ENCODE measurements around the gene SETD4.
"Not testable (repeated sequence)": the region's sequence is repeated elsewhere in the genome, so short reads cannot be mapped to it uniquely, and the experiment has no call there.

SETD4 gene

GRCh38 chr21:36092681-36093080, 32.4 kb upstream of the SETD4 start:
- peaks cover 20% of the 10 kb centered on the region for H3K9me3 Mint-ChIP-seq
- H3K4me3 Mint-ChIP-seq, result no peak overlapping the region
- DNase-seq (ENCODE audit: low spot score), result no peak
- no peaks in the 10 kb centered on the region for H3K27me3 Mint-ChIP-seq (ENCODE audit: low read depth)
- no peak overlapping the region for H3K27ac Mint-ChIP-seq
- H3K36me3 Mint-ChIP-seq (ENCODE audit: low read depth), result peaks cover 8% of the 10 kb centered on the region
- no peaks in the 10 kb centered on the region for H3K4me1 Mint-ChIP-seq (ENCODE audit: low read depth)

GRCh38 chr21:36089946-36090345, 29.6 kb upstream of the SETD4 start:
- Mint-ChIP-seq H3K4me3 (no peak overlapping the region), H3K36me3 (ENCODE audit: low read depth) (peaks cover 4% of the 10 kb centered on the region), H3K27ac (no peak overlapping the region), H3K27me3 (ENCODE audit: low read depth) (no peaks in the 10 kb centered on the region), H3K4me1 (ENCODE audit: low read depth) (peaks cover 6% of the 10 kb centered on the region), H3K9me3 (peaks cover 17% of the 10 kb centered on the region)
- no peak for DNase-seq (ENCODE audit: low spot score)

DNA sequence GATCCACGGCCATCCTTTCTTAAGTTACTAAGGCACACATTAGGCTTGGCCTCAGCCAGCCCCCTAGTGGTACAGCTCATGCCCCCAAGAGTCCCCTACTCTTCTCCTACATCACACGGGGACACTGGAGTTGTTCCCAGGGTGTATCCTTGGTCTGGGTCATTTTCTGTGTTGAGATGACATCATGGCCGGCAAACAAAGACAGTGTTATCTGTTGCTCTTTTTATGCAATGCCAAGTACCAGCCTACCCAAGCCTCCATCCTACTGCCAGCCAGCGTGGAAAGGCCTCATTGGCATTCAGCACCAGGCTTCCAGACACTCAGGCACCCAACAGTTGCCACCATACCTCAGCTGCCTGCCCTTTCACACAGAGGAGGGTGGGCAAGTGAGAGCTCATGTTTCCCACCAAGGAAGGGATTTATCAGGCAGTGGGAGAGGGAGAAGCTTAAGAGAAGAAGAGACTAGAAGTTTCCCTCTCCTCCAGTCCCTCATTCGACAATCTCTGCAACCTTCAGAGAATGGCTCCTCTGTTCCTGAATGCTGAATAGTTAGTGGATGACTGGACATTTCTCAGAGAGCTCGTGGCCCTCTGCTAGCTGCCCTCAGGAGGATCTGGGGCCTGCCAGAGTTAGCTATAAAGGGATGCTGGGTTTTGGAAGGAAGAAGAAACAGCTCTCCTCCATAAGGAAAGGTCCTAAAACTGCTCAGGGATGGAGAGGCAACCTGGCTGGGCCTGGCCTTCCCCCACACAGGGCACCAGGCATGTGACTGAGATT, 27.2 kb upstream of the SETD4 start:
- Mint-ChIP-seq H3K4me1 (ENCODE audit: low read depth) (peaks cover 6% of the 10 kb centered on the region), H3K4me3 (no peak overlapping the region), H3K9me3 (no peaks in the 10 kb centered on the region), H3K27me3 (ENCODE audit: low read depth) (no peaks in the 10 kb centered on the region), H3K36me3 (ENCODE audit: low read depth) (no peaks in the 10 kb centered on the region), H3K27ac (no peak overlapping the region)
- no peak for DNase-seq (ENCODE audit: low spot score)

- H3K4me3 Mint-ChIP-seq, result no peak overlapping the region
- no peaks in the 10 kb centered on the region for H3K9me3 Mint-ChIP-seq
- peaks cover 28% of the 10 kb centered on the region for H3K4me1 Mint-ChIP-seq (ENCODE audit: low read depth)
- no peak for DNase-seq (ENCODE audit: low spot score)
- peaks cover 2% of the 10 kb centered on the region for H3K27me3 Mint-ChIP-seq (ENCODE audit: low read depth)
- H3K36me3 Mint-ChIP-seq (ENCODE audit: low read depth), result no peaks in the 10 kb centered on the region
- H3K27ac Mint-ChIP-seq, result no peak overlapping the region
These were observed 21.9 kb upstream of the SETD4 start for GRCh38 chr21:36082237-36082664.

DNA sequence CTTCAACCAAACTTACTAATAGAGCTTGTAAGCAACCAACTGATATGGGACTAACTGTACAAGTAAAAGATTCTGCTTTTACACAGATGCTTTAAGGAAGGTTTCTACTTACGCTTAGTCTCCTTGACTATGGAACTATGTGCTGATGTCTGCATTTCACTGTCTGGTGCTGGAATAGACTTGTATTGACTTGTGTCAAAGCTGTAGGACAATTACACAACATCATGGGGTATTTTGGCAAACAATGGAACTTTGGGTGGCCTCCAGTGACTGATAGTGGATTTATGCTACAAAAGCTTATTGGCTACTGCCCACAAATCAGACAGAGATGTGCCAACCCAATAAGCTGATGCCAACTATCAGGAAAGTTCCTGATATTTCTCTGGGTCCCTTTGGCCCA, 20.1 kb upstream of the SETD4 start:
- Mint-ChIP-seq H3K27me3 (ENCODE audit: low read depth) (peaks cover 2% of the 10 kb centered on the region), H3K9me3 (no peaks in the 10 kb centered on the region), H3K36me3 (ENCODE audit: low read depth) (no peaks in the 10 kb centered on the region), H3K27ac (no peak overlapping the region), H3K4me3 (no peak overlapping the region), H3K4me1 (ENCODE audit: low read depth) (peaks cover 37% of the 10 kb centered on the region)
- no peak for DNase-seq (ENCODE audit: low spot score)

GRCh38 chr21:36079671-36080070, 19.3 kb upstream of the SETD4 start:
- peaks cover 38% of the 10 kb centered on the region for H3K4me1 Mint-ChIP-seq (ENCODE audit: low read depth)
- no peak for DNase-seq (ENCODE audit: low spot score)
- no peaks in the 10 kb centered on the region for H3K9me3 Mint-ChIP-seq

DNA sequence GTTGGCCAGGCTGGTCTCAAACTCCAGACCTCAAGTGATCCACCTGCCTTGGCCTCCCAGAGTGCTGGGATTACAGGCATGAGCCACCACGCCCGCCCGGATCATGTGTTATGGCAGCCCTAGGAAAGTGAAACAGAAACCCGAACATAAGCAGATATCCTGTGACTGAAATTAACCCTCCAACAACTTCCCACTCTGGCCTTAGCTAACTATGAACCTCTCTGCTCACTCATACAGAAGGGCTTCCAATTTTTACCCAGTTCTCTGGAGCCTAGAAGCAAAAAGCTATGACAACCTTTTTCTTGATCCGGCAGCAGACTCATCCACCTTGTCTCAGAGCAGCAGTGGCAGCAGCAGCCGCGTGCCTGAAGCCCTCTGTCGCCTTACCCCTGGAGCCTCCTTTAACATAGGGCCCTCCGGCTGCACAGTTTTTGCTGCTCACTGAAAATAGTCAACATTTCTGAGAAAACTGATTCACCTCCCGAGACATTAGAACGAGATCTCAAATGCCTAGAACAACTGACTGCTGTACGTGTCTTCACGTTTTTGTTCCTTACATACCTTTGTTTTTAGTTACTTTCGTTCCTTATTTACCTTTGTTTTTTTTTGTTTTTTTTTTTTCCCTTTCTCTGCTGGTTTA, 18.8 kb upstream of the SETD4 start:
- H3K9me3 Mint-ChIP-seq, result no peaks in the 10 kb centered on the region
- H3K4me1 Mint-ChIP-seq (ENCODE audit: low read depth), result peaks cover 38% of the 10 kb centered on the region
- H3K36me3 Mint-ChIP-seq (ENCODE audit: low read depth), result no peaks in the 10 kb centered on the region
- peak overlapping the region; percentile 89 for H3K27ac Mint-ChIP-seq
- peak overlapping the region; percentile 68 for H3K4me3 Mint-ChIP-seq
- H3K27me3 Mint-ChIP-seq (ENCODE audit: low read depth), result peaks cover 2% of the 10 kb centered on the region
- DNase-seq (ENCODE audit: low spot score), result peak; percentile 32

More at GRCh38 chr21:36079671-36080070, 19.3 kb upstream of the SETD4 start:
- peak overlapping the region; percentile 89 for H3K27ac Mint-ChIP-seq
- peaks cover 2% of the 10 kb centered on the region for H3K27me3 Mint-ChIP-seq (ENCODE audit: low read depth)
- H3K36me3 Mint-ChIP-seq (ENCODE audit: low read depth), result no peaks in the 10 kb centered on the region
- H3K4me3 Mint-ChIP-seq, result peak overlapping the region; percentile 68

DNA sequence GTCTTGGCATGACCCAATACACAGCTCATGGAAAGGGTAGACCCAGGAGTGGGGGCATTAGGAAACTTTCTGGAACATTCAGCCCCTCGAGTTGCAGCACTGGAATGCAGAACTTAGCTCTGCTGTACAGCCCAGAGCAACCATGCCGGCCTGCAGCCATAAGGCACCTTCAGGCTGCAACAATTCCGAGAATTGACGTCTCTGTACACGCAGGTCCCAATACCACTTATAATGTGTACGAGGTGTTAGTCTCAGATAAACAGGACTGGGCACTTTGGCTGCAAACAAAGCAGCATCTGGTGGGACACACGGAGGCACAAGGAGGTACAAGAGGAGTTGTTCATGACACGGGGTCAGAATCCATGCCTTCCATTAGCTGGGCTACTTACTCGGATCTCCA, 17.4 kb upstream of the SETD4 start:
- Mint-ChIP-seq H3K36me3 (ENCODE audit: low read depth) (peaks cover 8% of the 10 kb centered on the region), H3K27me3 (ENCODE audit: low read depth) (peaks cover 2% of the 10 kb centered on the region), H3K27ac (no peak overlapping the region), H3K4me3 (peak overlapping the region; percentile 8), H3K4me1 (ENCODE audit: low read depth) (peaks cover 38% of the 10 kb centered on the region), H3K9me3 (no peaks in the 10 kb centered on the region)
- no peak for DNase-seq (ENCODE audit: low spot score)

DNA sequence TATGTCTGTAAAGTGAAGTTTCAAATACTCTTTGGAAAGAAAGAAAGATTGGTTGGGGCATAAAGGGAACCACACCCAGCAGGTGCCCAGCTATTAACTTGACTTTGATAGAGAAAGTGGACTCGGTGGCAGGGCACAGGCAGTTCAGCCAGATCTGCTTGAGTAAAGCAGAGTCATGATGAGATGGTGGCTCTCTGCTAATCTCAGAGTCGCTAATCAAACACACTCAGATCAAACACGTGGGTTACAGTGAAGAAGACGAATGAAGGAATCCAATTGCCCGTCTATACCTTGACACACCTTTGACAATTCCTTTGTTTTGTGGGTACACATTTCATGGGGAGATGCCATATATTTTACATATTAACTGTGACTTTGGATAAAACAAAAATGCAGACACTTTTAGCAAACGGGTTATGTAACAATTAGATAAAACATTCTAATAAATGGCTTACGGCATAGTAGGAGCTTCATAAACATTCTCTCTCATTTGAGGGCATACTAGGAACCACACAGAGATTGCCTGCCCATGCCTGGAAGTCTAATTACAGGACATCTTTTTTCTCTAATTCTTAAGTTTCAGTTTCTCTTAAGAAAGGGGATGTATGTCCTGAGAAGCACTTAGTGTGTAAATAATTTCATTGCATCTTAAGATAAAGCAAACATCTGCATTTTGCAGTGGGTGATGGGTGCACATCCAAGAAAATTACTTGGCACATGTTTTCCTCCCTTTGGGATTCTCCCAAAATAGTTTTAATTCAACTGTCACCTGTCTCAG, 16.7 kb upstream of the SETD4 start:
- peaks cover 41% of the 10 kb centered on the region for H3K4me1 Mint-ChIP-seq (ENCODE audit: low read depth)
- DNase-seq (ENCODE audit: low spot score), result no peak

DNA sequence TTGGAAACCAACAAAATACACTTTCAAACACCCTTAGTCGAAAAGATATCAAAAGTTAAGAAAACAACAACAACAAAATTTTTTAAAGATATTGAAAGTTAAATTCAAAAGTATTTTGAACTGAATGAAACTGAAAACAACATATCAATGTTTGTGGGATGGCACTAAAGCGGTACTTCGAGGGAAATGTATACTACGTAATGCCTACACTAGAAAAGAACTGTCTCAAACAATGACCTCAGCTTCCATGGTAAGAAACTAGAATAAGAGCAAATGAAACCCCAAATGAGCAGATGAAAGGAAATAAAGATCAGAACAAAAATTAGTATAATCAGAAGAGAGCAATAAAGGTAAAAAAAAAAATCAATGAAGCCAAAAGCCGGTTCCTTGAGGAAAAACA, 15.6 kb upstream of the SETD4 start:
- H3K4me3 Mint-ChIP-seq, result peak overlapping the region; percentile 13
- H3K36me3 Mint-ChIP-seq (ENCODE audit: low read depth), result peaks cover 24% of the 10 kb centered on the region
- H3K9me3 Mint-ChIP-seq, result no peaks in the 10 kb centered on the region
- H3K27me3 Mint-ChIP-seq (ENCODE audit: low read depth), result no peaks in the 10 kb centered on the region
- H3K27ac Mint-ChIP-seq, result peak overlapping the region; percentile 66
- DNase-seq (ENCODE audit: low spot score), result no peak
- H3K4me1 Mint-ChIP-seq (ENCODE audit: low read depth), result peaks cover 51% of the 10 kb centered on the region

More for the DNA sequence above, 16.7 kb upstream of the SETD4 start:
- Mint-ChIP-seq H3K27ac (peak overlapping the region; percentile 19), H3K27me3 (ENCODE audit: low read depth) (peaks cover under 1% of the 10 kb centered on the region), H3K4me3 (no peak overlapping the region), H3K36me3 (ENCODE audit: low read depth) (peaks cover 14% of the 10 kb centered on the region), H3K9me3 (no peaks in the 10 kb centered on the region)

DNA sequence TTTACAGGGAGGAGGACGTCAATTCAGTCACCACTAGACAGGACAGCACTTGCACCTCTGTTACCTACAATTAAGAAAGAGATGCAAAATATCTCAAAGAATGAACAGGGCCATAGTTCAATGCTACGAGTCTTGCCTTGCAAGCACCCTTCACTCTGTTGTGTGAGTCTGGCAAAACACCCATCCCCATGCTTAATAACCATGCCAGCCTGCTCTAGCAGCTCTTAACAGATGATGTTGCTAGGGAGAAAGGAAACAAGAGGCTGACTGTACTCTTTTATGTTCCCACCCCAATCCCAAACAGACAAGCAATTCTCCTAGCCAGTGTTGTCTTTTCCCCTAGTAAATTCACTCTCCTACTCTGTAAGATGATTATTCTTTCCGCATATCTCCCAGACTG, 14.8 kb upstream of the SETD4 start:
- no peak overlapping the region for H3K27ac Mint-ChIP-seq
- H3K4me1 Mint-ChIP-seq (ENCODE audit: low read depth), result peaks cover 57% of the 10 kb centered on the region
- H3K36me3 Mint-ChIP-seq (ENCODE audit: low read depth), result peaks cover 26% of the 10 kb centered on the region
- no peaks in the 10 kb centered on the region for H3K27me3 Mint-ChIP-seq (ENCODE audit: low read depth)
- no peak for DNase-seq (ENCODE audit: low spot score)
- no peaks in the 10 kb centered on the region for H3K9me3 Mint-ChIP-seq
- H3K4me3 Mint-ChIP-seq, result no peak overlapping the region

GRCh38 chr21:36073911-36074310, 13.6 kb upstream of the SETD4 start:
- not testable (repeated sequence) for DNase-seq (ENCODE audit: low spot score); H3K9me3 Mint-ChIP-seq; H3K27me3 Mint-ChIP-seq (ENCODE audit: low read depth); H3K4me3 Mint-ChIP-seq; H3K27ac Mint-ChIP-seq
- H3K36me3 Mint-ChIP-seq (ENCODE audit: low read depth), result peaks cover 31% of the 10 kb centered on the region
- H3K4me1 Mint-ChIP-seq (ENCODE audit: low read depth), result peaks cover 54% of the 10 kb centered on the region

GRCh38 chr21:36073181-36073580, 12.9 kb upstream of the SETD4 start:
- Mint-ChIP-seq H3K4me3 (no peak overlapping the region), H3K27me3 (ENCODE audit: low read depth) (no peaks in the 10 kb centered on the region), H3K27ac (no peak overlapping the region), H3K9me3 (peaks cover 9% of the 10 kb centered on the region), H3K4me1 (ENCODE audit: low read depth) (peaks cover 48% of the 10 kb centered on the region), H3K36me3 (ENCODE audit: low read depth) (peaks cover 34% of the 10 kb centered on the region)
- no peak for DNase-seq (ENCODE audit: low spot score)

Data from T-helper 2 cell treated with Interferon-gamma antibody and Interleukin-4, amounts not matched to agents 5 μg/mL and 100 μg/mL, for 36 hours (primary cell).